Measurements from ENCODE around the gene CHD5. TPM values are rescaled to one million over a fixed set of nuclear protein-coding genes. Genes with fewer than 3 reads are reported as not detected.
A peak's percentile ranks its signal among the peaks of the same experiment; 100 is the strongest.

The CHD5 gene
- total and polyA plus RNA-seq, 2 of the 4 experiments (the other 2 are of a cell fraction) = under 0.01 to 0.09 TPM

GRCh38 chr1:6162341-6162740, 17.8 kb downstream of the CHD5 start:
- H2AK5ac ChIP-seq (ENCODE audit: low read depth, low read length) = no peak overlapping the region
- no peak overlapping the region for H3K9ac ChIP-seq (ENCODE audit: low read depth, low read length)
- CTCF ChIA-PET = interaction anchor here (0.7 kb wide), 1 partner anchor 45 kb away, joined by 3 read pairs; no protein-coding TSS in a partner anchor
- H2BK5ac ChIP-seq (ENCODE audit: low read depth, low read length, poor library complexity, severe bottlenecking) = no peak overlapping the region
- H4K91ac ChIP-seq (ENCODE audit: insufficient read depth, low read depth, low read length) = no peak overlapping the region
- BruUV-seq (replicated peaks) = no TSS peak
- peaks cover 3% of the 10 kb centered on the region; the same call in 1 of the 2 replicates for H4K20me1 ChIP-seq (ENCODE audit: insufficient read depth, low read length)
- H4K8ac ChIP-seq (ENCODE audit: low read depth in 2 of 2, low read length in 2 of 2) = no peak overlapping the region
- no peak overlapping the region for H3K23ac ChIP-seq (ENCODE audit: low read depth, low read length)
- peaks cover 37% of the 10 kb centered on the region; the same call in 1 of the 2 replicates for H3K27me3 ChIP-seq (ENCODE audit: control insufficient read depth, insufficient read depth, low read length)
- H3K4ac ChIP-seq (ENCODE audit: low read depth, low read length) = no peak overlapping the region
- no peak overlapping the region for H2BK120ac ChIP-seq (ENCODE audit: low read depth, low read length)
- ATAC-seq (ENCODE audit: low read depth) = no peak
- no peak overlapping the region for H3K27ac ChIP-seq (ENCODE audit: insufficient read depth, low read length)
- H4K5ac ChIP-seq (ENCODE audit: low read depth, low read length) = no peak overlapping the region
- no peaks in the 10 kb centered on the region for H3K79me1 ChIP-seq (ENCODE audit: low read depth in 1 of 2, low read length in 2 of 2)
- no peak for DNase-seq
- H2AFZ ChIP-seq (replicated peaks; ENCODE audit: low read length, poor library complexity) = no peak overlapping the region
- H3K56ac ChIP-seq (ENCODE audit: extremely low read depth, insufficient read depth, low read length) = no peak overlapping the region
- H3K9me3 ChIP-seq (ENCODE audit: control insufficient read depth, insufficient read depth, low read length) = no peaks in the 10 kb centered on the region
- TF ChIP-seq MAFK (IDR thresholded peaks at IDR 0.05; ENCODE audit: low read depth, low read length) (no peak), FOS (IDR thresholded peaks at IDR 0.05; ENCODE audit: low read depth, low read length) (no peak), CEBPB (IDR thresholded peaks at IDR 0.05; ENCODE audit: low read depth, low read length) (no peak), NFE2L2 (IDR thresholded peaks at IDR 0.05; ENCODE audit: low read depth, low read length) (no peak), ELK1 (IDR thresholded peaks at IDR 0.05; ENCODE audit: borderline replicate concordance, low read depth, low read length) (no peak), USF2 (IDR thresholded peaks at IDR 0.05; ENCODE audit: low read depth, low read length) (no peak), CTCF (conservative IDR thresholded peaks at IDR 0.05; ENCODE audit: low read depth, low read length) (no peak), CHD1 (IDR thresholded peaks at IDR 0.05; ENCODE audit: low read depth, low read length) (no peak), SMC3 (IDR thresholded peaks at IDR 0.05; ENCODE audit: low read depth, low read length) (no peak), POLR2A (IDR thresholded peaks at IDR 0.05; ENCODE audit: low read depth, low read length) (no peak), RFX5 (IDR thresholded peaks at IDR 0.05; ENCODE audit: low read depth, low read length) (no peak), RAD21 (IDR thresholded peaks at IDR 0.05; ENCODE audit: low read length) (no peak), BHLHE40 (IDR thresholded peaks at IDR 0.05; ENCODE audit: low read depth, low read length) (no peak), MXI1 (IDR thresholded peaks at IDR 0.05; ENCODE audit: borderline replicate concordance, low read depth, low read length) (no peak)
- H3K18ac ChIP-seq (ENCODE audit: low read depth, low read length) = no peak overlapping the region
- no peak overlapping the region for H2BK20ac ChIP-seq (ENCODE audit: low read depth, low read length)
- no CpG with 5 or more reads among the region's 7 CpGs for WGBS, 2 experiments (ENCODE audit: extremely low coverage in 2 of 2, insufficient read length in 1 of 2)
- H3K4me3 ChIP-seq (ENCODE audit: insufficient read depth, low read depth, low read length) = no peak overlapping the region
- intact Hi-C loops (cut with micrococcal nuclease) = no loop called here
- H3K4me1 ChIP-seq (ENCODE audit: control insufficient read depth, insufficient read depth, low read length) = no peaks in the 10 kb centered on the region
- peak overlapping the region; percentile 65 for H2AK9ac ChIP-seq (replicated peaks; ENCODE audit: low read depth, low read length, poor library complexity)
- no peak overlapping the region for H2BK15ac ChIP-seq (ENCODE audit: low read depth, low read length)
- in situ Hi-C loops (cut with MboI; ENCODE audit: low sequenced_read_pairs) = no loop called here
- no peak overlapping the region for H3K14ac ChIP-seq (replicated peaks; ENCODE audit: low read depth, low read length)
- no peaks in the 10 kb centered on the region for H3K9me1 ChIP-seq (ENCODE audit: insufficient read depth, low read length)
- H3K4me2 ChIP-seq (ENCODE audit: low read depth, low read length) = no peak overlapping the region
- dilution Hi-C loops (cut with HindIII; ENCODE audit: low sequenced_read_pairs, unreplicated experiment) = no loop called here
- H3K36me3 ChIP-seq (ENCODE audit: control insufficient read depth, insufficient read depth, low read length) = no peaks in the 10 kb centered on the region
- POLR2A ChIA-PET (ENCODE audit: unreplicated experiment) = no interaction called here

Data from IMR-90 (cell line).